GM11168 (cell line): ENCODE results near the gene RNF146.
"Not testable (repeated sequence)": the region's sequence is repeated elsewhere in the genome, so short reads cannot be mapped to it uniquely, and the experiment has no call there.

Experiments
- in situ Hi-C: fragments of 300-500 bp; cut with MboI; formaldehyde crosslinking; loops from one replicate; pipeline ENCODE4 v1.12.0; 2022; ENCODE audit warnings: low sequenced_read_pairs; ENCODE audit not compliant: unreplicated experiment

The RNF146 gene

GRCh38 chr6:127279815-127280214 is 13.2 kb downstream of the RNF146 start:
- in situ Hi-C loops, result no loop called here

GRCh38 chr6:127282184-127282583 is 15.5 kb downstream of the RNF146 start:
- in situ Hi-C loops, result no loop called here

- in situ Hi-C loops, result no loop called here
These were observed 22.0 kb downstream of the RNF146 start for GRCh38 chr6:127288705-127289104.

GRCh38 chr6:127289934-127290333 is 23.3 kb downstream of the RNF146 start:
- in situ Hi-C loops, result no loop called here

GRCh38 chr6:127290391-127291265 is 24.0 kb downstream of the RNF146 start:
- in situ Hi-C loops, result no loop called here

GRCh38 chr6:127291495-127291894 is 24.8 kb downstream of the RNF146 start:
- in situ Hi-C loops, result no loop called here

GRCh38 chr6:127297502-127298070 is 30.9 kb downstream of the RNF146 start:
- in situ Hi-C loops, result no loop called here

- in situ Hi-C loops, result no loop called here
These were observed 31.8 kb downstream of the RNF146 start for GRCh38 chr6:127298475-127298874.

- in situ Hi-C loops, result loop anchor here (10.0 kb wide), 1 partner anchor 125 kb away; no protein-coding TSS in a partner anchor
These were observed 33.0 kb downstream of the RNF146 start for GRCh38 chr6:127299522-127300240.

GRCh38 chr6:127300411-127300810 is 33.7 kb downstream of the RNF146 start:
- in situ Hi-C loops, result loop anchor here (10.0 kb wide), 1 partner anchor 124 kb away; no protein-coding TSS in a partner anchor

GRCh38 chr6:127301199-127301700 is 34.6 kb downstream of the RNF146 start:
- in situ Hi-C loops, result loop anchor here (10.0 kb wide), 1 partner anchor 124 kb away; no protein-coding TSS in a partner anchor

- in situ Hi-C loops, result loop anchor here (10.0 kb wide), 1 partner anchor 122 kb away; no protein-coding TSS in a partner anchor
These were observed 36.3 kb downstream of the RNF146 start for GRCh38 chr6:127302728-127303660.

- in situ Hi-C loops, result loop anchor here (10.0 kb wide), 1 partner anchor 121 kb away; no protein-coding TSS in a partner anchor
These were observed 37.3 kb downstream of the RNF146 start for GRCh38 chr6:127303917-127304316.

- in situ Hi-C loops, result loop anchor here (10.0 kb wide), 1 partner anchor 119 kb away; no protein-coding TSS in a partner anchor
These were observed 39.1 kb downstream of the RNF146 start for GRCh38 chr6:127305741-127306140.

GRCh38 chr6:127317388-127318128 is 50.9 kb downstream of the RNF146 start:
- in situ Hi-C loops, result no loop called here

- in situ Hi-C loops, result no loop called here
These were observed 53.0 kb downstream of the RNF146 start for GRCh38 chr6:127319686-127320085.

- in situ Hi-C loops, result no loop called here
These were observed 61.5 kb downstream of the RNF146 start for GRCh38 chr6:127328043-127328609.

GRCh38 chr6:127331256-127331655 is 64.6 kb downstream of the RNF146 start:
- in situ Hi-C loops, result not testable (repeated sequence)
